H1 (cell line): Measurements from ENCODE around the gene SPEM3. TPM values are rescaled to one million over a fixed set of nuclear protein-coding genes. Genes with fewer than 3 reads are reported as not detected.

Experiments
- CTCF ChIA-PET: fragments of 300-600 bp; sonication (Branson Sonifier 250); formaldehyde crosslinking; loops from one replicate; lab custom pipeline; 2021; ENCODE audit not compliant: partially characterized antibody; lab: Charles Lee
- POLR2A ChIA-PET: fragments of 300-600 bp; sonication (Branson Sonifier 250); formaldehyde crosslinking; loops from one replicate; lab custom pipeline; 2021; ENCODE audit warnings: inconsistent platforms; ENCODE audit not compliant: partially characterized antibody; lab: Charles Lee
- DNase-seq, 2 experiments: peaks; one replicate each; pipeline versions ENCODE4 v3.0.0 to v3.0.0-alpha.2; 2010 to 2022; ENCODE audit warnings: low spot score in 2 of 2, low read depth in 1 of 2, mixed read lengths in 1 of 2
- FAIRE-seq: peaks from 2 replicates; lab custom pipeline; 2011; peaks lifted over from hg19 to GRCh38; lab: Jason Lieb, UNC
- H2AFZ ChIP-seq: 2 replicates; pipeline ENCODE4 v1.8.1; 2012; ENCODE audit warnings: low read length, inconsistent platforms
- H2AK5ac ChIP-seq: 2 replicates; pipeline ENCODE4 v1.6.1; 2013; ENCODE audit warnings: low read depth, low read length
- H2BK120ac ChIP-seq: replicated peaks from 2 replicates; pipeline ENCODE3; 2013; ENCODE audit warnings: low read depth, low read length, inconsistent platforms
- H2BK12ac ChIP-seq: 2 replicates; pipeline ENCODE4 v1.6.1; 2013; ENCODE audit warnings: low read depth, low read length
- H2BK15ac ChIP-seq: 2 replicates; pipeline ENCODE4 v1.6.1; 2013; ENCODE audit warnings: low read length
- H2BK20ac ChIP-seq: 2 replicates; pipeline ENCODE4 v1.6.1; 2013; ENCODE audit warnings: low read length
- H2BK5ac ChIP-seq: 2 replicates; pipeline ENCODE4 v1.6.1; 2013; ENCODE audit warnings: low read depth, low read length
- H3K14ac ChIP-seq: 2 replicates; pipeline ENCODE4 v1.6.1; 2013; ENCODE audit warnings: inconsistent platforms; ENCODE audit not compliant: insufficient read length
- H3K18ac ChIP-seq: 2 replicates; pipeline ENCODE4 v1.6.1; 2013; ENCODE audit warnings: low read length; ENCODE audit errors: extremely low read depth
- H3K23ac ChIP-seq: 2 replicates; pipeline ENCODE4 v1.6.1; 2013; ENCODE audit warnings: inconsistent platforms; ENCODE audit not compliant: insufficient read length
- H3K23me2 ChIP-seq: 2 replicates; pipeline ENCODE4 v1.6.1; 2013; ENCODE audit warnings: low read depth, low read length
- H3K27ac ChIP-seq: 2 replicates; pipeline ENCODE4 v1.6.1; 2011; ENCODE audit warnings: low read depth, low read length, inconsistent platforms
- H3K27me3 ChIP-seq, 4 experiments: replicated peaks in 1 of 4; 1 replicate in 1 of 4; 2 replicates in 3 of 4; pipeline versions ENCODE4 v1.6.1 to v1.8.1; 2011 to 2013; ENCODE audit warnings: low read length in 3 of 4, mild to moderate bottlenecking in 3 of 4, inconsistent platforms in 2 of 4, mixed read lengths in 2 of 4, moderate library complexity in 1 of 4; ENCODE audit not compliant: control insufficient read depth in 3 of 4, insufficient read depth in 3 of 4; ENCODE audit errors: extremely low read depth in 1 of 4
- H3K36me3 ChIP-seq, 4 experiments: 2 replicates each; pipeline versions ENCODE4 v1.6.1 to v1.8.1; 2011 to 2013; ENCODE audit warnings: mild to moderate bottlenecking in 4 of 4, low read length in 3 of 4, moderate library complexity in 2 of 4, control low read depth in 1 of 4, inconsistent platforms in 1 of 4; ENCODE audit not compliant: insufficient read depth in 4 of 4, control insufficient read depth in 2 of 4
- H3K4ac ChIP-seq: replicated peaks from 2 replicates; pipeline ENCODE3; 2013; ENCODE audit warnings: low read length, low read depth, mixed read lengths, inconsistent platforms; ENCODE audit not compliant: insufficient read length
- H3K4me1 ChIP-seq, 4 experiments: replicated peaks in 1 of 4; 1 replicate in 1 of 4; 2 replicates in 3 of 4; pipeline versions ENCODE4 v1.6.1 to v1.8.1; 2011 to 2013; ENCODE audit warnings: low read length in 3 of 4, inconsistent platforms in 2 of 4, mixed read lengths in 1 of 4; ENCODE audit not compliant: insufficient read depth in 4 of 4, control insufficient read depth in 3 of 4
- H3K4me2 ChIP-seq, 2 experiments: 2 replicates each; pipeline versions ENCODE4 v1.6.1 to v1.8.1; 2011 to 2013; ENCODE audit warnings: low read depth in 2 of 2, low read length in 2 of 2, control low read depth in 1 of 2, inconsistent platforms in 1 of 2, mild to moderate bottlenecking in 1 of 2; ENCODE audit not compliant: insufficient read depth in 1 of 2
- H3K4me3 ChIP-seq, 4 experiments: fragments of 200-600, 300-600 bp in 1 of 4; sonication (generic), shearing (Covaris generic), sonication (Bioruptor Twin) in 1 of 4; 2 replicates each; pipeline versions ENCODE4 v1.5.1 to v1.8.1; 2011 to 2016; ENCODE audit warnings: low read length in 4 of 4, low read depth in 3 of 4, control low read depth in 2 of 4, inconsistent platforms in 2 of 4, mild to moderate bottlenecking in 2 of 4, mixed read lengths in 1 of 4, moderate library complexity in 1 of 4; ENCODE audit not compliant: insufficient read depth in 2 of 4; ENCODE audit errors: extremely low read depth in 1 of 4
- H3K56ac ChIP-seq: replicated peaks from 2 replicates; pipeline ENCODE3; 2013; ENCODE audit warnings: low read depth, mild to moderate bottlenecking, mixed read lengths, low read length, inconsistent platforms; ENCODE audit not compliant: insufficient read length
- H3K79me1 ChIP-seq: 2 replicates; pipeline ENCODE4 v1.6.1; 2013; ENCODE audit warnings: low read depth, low read length, control low read depth
- H3K79me2 ChIP-seq, 2 experiments: 2 replicates each; pipeline versions ENCODE4 v1.6.1 to v1.8.1; 2012 to 2013; ENCODE audit warnings: low read length in 2 of 2, mild to moderate bottlenecking in 2 of 2, inconsistent platforms in 1 of 2; ENCODE audit not compliant: insufficient read depth in 2 of 2, control insufficient read depth in 1 of 2
- H3K9ac ChIP-seq, 4 experiments: replicated peaks in 1 of 4; 1 replicate in 1 of 4; 2 replicates in 3 of 4; pipeline versions ENCODE4 v1.6.1 to v1.8.1; 2011 to 2013; ENCODE audit warnings: low read depth in 3 of 4, low read length in 3 of 4, control low read depth in 2 of 4, mild to moderate bottlenecking in 2 of 4, moderate library complexity in 2 of 4, inconsistent platforms in 1 of 4; ENCODE audit errors: extremely low read depth in 1 of 4
- H3K9me3 ChIP-seq, 2 experiments: 2 replicates each; pipeline versions ENCODE4 v1.6.1 to v1.8.1; 2012 to 2013; ENCODE audit warnings: mild to moderate bottlenecking in 2 of 2, moderate library complexity in 2 of 2, control low read depth in 1 of 2, inconsistent platforms in 1 of 2, low read depth in 1 of 2, low read length in 1 of 2, mixed read lengths in 1 of 2; ENCODE audit not compliant: insufficient read depth in 2 of 2
- H4K20me1 ChIP-seq, 2 experiments: replicated peaks in 1 of 2; 2 replicates each; pipeline versions ENCODE3 to v1.8.1; 2011 to 2013; ENCODE audit warnings: inconsistent platforms in 2 of 2, low read length in 2 of 2, mild to moderate bottlenecking in 1 of 2; ENCODE audit not compliant: insufficient read depth in 2 of 2, control insufficient read depth in 1 of 2
- H4K5ac ChIP-seq: 2 replicates; pipeline ENCODE4 v1.6.1; 2013; ENCODE audit warnings: low read length, low read depth, mixed read lengths, inconsistent platforms; ENCODE audit not compliant: insufficient read length
- H4K8ac ChIP-seq: 2 replicates; pipeline ENCODE4 v1.8.0; 2013; ENCODE audit warnings: mild to moderate bottlenecking, moderate library complexity, low read length, inconsistent platforms; ENCODE audit not compliant: insufficient read depth; ENCODE audit errors: extremely low read depth
- H4K91ac ChIP-seq: replicated peaks from 2 replicates; pipeline ENCODE3; 2013; ENCODE audit warnings: low read length, mixed read lengths, inconsistent platforms; ENCODE audit not compliant: insufficient read length
- BCL11A ChIP-seq, 2 experiments: IDR thresholded peaks; one replicate each; pipeline ENCODE4 v1.6.1; 2011; ENCODE audit warnings: low read depth in 2 of 2, low read length in 2 of 2, mild to moderate bottlenecking in 2 of 2
- EP300 ChIP-seq, 2 experiments: IDR thresholded peaks; 1 replicate in 1 of 2; 2 replicates in 1 of 2; pipeline ENCODE4 v1.6.1; 2011 to 2012; ENCODE audit warnings: low read depth in 2 of 2, low read length in 2 of 2, mild to moderate bottlenecking in 2 of 2, borderline replicate concordance in 1 of 2, inconsistent platforms in 1 of 2, moderate library complexity in 1 of 2
- EZH2 ChIP-seq: fragments of 200-600 bp; sonication (generic); IDR thresholded peaks from 2 replicates; pipeline ENCODE4 v1.7.1; 2012; ENCODE audit warnings: low read depth, mild to moderate bottlenecking, moderate library complexity, low read length, inconsistent platforms; ENCODE audit not compliant: severe bottlenecking
- HDAC6 ChIP-seq: IDR thresholded peaks from one replicate; pipeline ENCODE4 v1.7.1; 2012; ENCODE audit warnings: low read depth, mild to moderate bottlenecking, inconsistent platforms, low read length, moderate library complexity
- POU5F1 ChIP-seq: IDR thresholded peaks from 2 replicates; pipeline ENCODE4 v1.6.1; 2011; ENCODE audit warnings: low read depth, mild to moderate bottlenecking, low read length, moderate library complexity
- SIX5 ChIP-seq: IDR thresholded peaks from 2 replicates; pipeline ENCODE4 v1.6.1; 2011; ENCODE audit warnings: mild to moderate bottlenecking, low read depth, low read length
- SP2 ChIP-seq: IDR thresholded peaks from 2 replicates; pipeline ENCODE4 v1.6.1; 2012; ENCODE audit warnings: mild to moderate bottlenecking, low read length, inconsistent platforms
- TAF7 ChIP-seq: optimal IDR thresholded peaks from 2 replicates; pipeline ENCODE3; 2011; ENCODE audit warnings: low read depth, mild to moderate bottlenecking, inconsistent platforms, low read length, moderate library complexity, borderline replicate concordance
- TBP ChIP-seq: IDR thresholded peaks from 2 replicates; pipeline ENCODE4 v1.6.1; 2011; ENCODE audit warnings: low read depth, low read length, improper control_type of control experiment
- WGBS, 2 experiments: shearing (Covaris generic) in 1 of 2; methylation state at CpG; one replicate each; pipeline versions ENCODE4 v1.1.6 to v1.1.7; 2013 to 2015; ENCODE audit warnings: low lambda C conversion rate in 2 of 2, mixed read lengths in 2 of 2, inconsistent platforms in 1 of 2, low coverage in 1 of 2, missing lambda C conversion rate in 1 of 2; ENCODE audit not compliant: insufficient replicate concordance in 2 of 2, insufficient coverage in 1 of 2, insufficient read length in 1 of 2; ENCODE audit errors: extremely low coverage in 1 of 2, missing lambda C conversion rate in 1 of 2; 5-methylcytosine and 5-hydroxymethylcytosine counted together
- polyA plus RNA-seq, 7 experiments: library from polyadenylated mRNA; depleted of rRNA in 3 of 7; stranded (reverse) in 5 of 7; unstranded in 2 of 7; fragments of >200 nt in 5 of 7; fragments of 200-250 nt in 2 of 7; gene quantifications; 1 replicate in 5 of 7; 2 replicates in 1 of 7; 4 replicates in 1 of 7; pipeline versions ENCODE4 v1.2.1 to v1.2.3, GENCODE V29; 2011 to 2013; ENCODE audit warnings: missing spikeins in 2 of 7, mixed read lengths in 2 of 7
- total RNA-seq: library from RNA; stranded (reverse); fragmentation: NEBNext Ultra II Directional; extraction: Animal tissue kit (Norgen Biotek cat#: 25700); gene quantifications from 2 replicates; pipeline ENCODE4 v1.2.1, GENCODE V29; 2021
- TF ChIP-seq, protein P1 (sequence below): IDR thresholded peaks from 2 replicates; pipeline ENCODE4 v1.6.1; 2011; ENCODE audit warnings: low read depth, mild to moderate bottlenecking, low read length; ENCODE audit not compliant: insufficient read depth

SPEM3 gene
- total and polyA plus RNA-seq, 2 of the 8 experiments (the other 6 are each of a cell fraction or from before 2014, with no cell fraction given) = 0.02 TPM; not detected in 1

DNA sequence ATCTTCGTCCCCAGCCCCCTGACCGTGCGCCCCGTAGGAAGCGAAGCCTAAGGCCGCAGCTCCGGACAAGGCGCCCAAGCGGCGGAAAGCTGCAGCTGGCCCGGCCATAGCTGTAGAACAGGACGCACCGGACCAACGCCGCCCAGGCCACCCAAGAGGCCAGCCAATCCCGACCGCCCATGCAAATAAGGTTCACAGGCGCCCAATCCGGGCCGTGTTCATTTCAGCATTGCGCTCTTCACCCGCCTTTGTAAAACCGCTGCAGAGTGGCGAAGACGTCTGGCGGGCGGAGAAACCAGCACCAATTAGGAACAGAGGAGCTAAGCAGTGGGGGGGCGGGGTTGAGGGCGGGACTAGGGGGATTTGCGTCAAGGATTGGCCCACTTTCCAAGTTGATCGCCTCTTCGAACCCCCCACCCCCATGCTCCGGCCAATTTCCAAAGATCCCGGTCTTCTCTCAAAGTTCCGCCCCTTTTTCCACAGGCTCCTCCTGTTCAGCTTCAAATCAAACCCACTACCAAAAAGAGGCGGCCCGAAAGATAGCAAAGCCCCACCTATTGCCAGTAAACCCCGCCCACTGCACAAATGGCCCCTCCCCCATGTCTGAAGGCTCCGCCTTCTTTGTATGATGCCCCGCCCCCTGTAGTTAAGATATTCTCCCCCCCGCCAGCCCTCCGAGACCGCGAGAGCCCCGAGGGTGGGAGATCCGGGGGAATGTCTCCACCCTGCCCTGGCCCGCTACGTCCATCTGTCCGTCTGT is 24.5 kb upstream of the SPEM3 start, which contains the start of gene TMEM256:
TSS of gene TMEM256 (minus strand) at position 121 of the 760 bp plus-strand sequence. CDS start at position 108, 13 bp downstream.
- Histone ChIP-seq H3K56ac (peak within 1 kb of the TSS; percentile 91), H4K20me1 (peaks cover 0 to 8% of the 10 kb centered on the region in 2 experiments), H3K4me2 (peak within 1 kb of the TSS; percentile 90 to 97), H3K79me1 (peaks cover 5% of the 10 kb centered on the region), H4K91ac (no peak within 1 kb of the TSS), H3K9me3 (no peaks in the 10 kb centered on the region), H3K23ac (no peak within 1 kb of the TSS), H3K14ac (peak within 1 kb of the TSS; percentile 21), H2BK12ac (no peak within 1 kb of the TSS), H2BK15ac (no peak within 1 kb of the TSS), H3K4me1 (peaks cover 0 to 15% (median 11%) of the 10 kb centered on the region in 4 experiments; a peak in 5 of 7 replicates), H3K9ac (peak within 1 kb of the TSS; percentile 34 to 61 (median 47)), H4K8ac (no peak within 1 kb of the TSS; the same call in 1 of the 2 replicates), H3K27ac (peak within 1 kb of the TSS; percentile 81; the same call in 1 of the 2 replicates), H3K18ac (peak within 1 kb of the TSS; percentile 96), H2BK120ac (no peak within 1 kb of the TSS), H3K27me3 (no peaks in the 10 kb centered on the region; a peak in 1 of 7 replicates), H3K23me2 (peaks cover 15% of the 10 kb centered on the region; the same call in 1 of the 2 replicates), H2AK5ac (peak within 1 kb of the TSS; percentile 75; the same call in 1 of the 2 replicates), H3K36me3 (peaks cover 0 to 10% (median 4%) of the 10 kb centered on the region in 4 experiments; a peak in 5 of 8 replicates), H3K4ac (peak within 1 kb of the TSS; percentile 5), H3K4me3 (peak within 1 kb of the TSS; percentile 72 to 94 (median 81)), H2BK5ac (peak within 1 kb of the TSS; percentile 76), H2BK20ac (no peak within 1 kb of the TSS), H3K79me2 (peaks cover 0 to 8% of the 10 kb centered on the region in 2 experiments; a peak in 1 of 4 replicates), H4K5ac (peak within 1 kb of the TSS; percentile 79), H2AFZ (no peak within 1 kb of the TSS)
- 2% methylated on average over 40 of the region's 49 CpGs; no CpG with 5 or more reads in 1 of the 2 experiments for WGBS, 2 experiments
- ChIA-PET POLR2A (interaction anchor here (0.7 to 8.2 kb wide), 25 partner anchors 10 to 190 kb away, joined by 3 to 66 read pairs (median 4); partner anchors contain the start of genes ACAP1, CHRNB1, FGF11 and KCTD11), CTCF (interaction anchor here (0.8 to 3.5 kb wide), 10 partner anchors 9 to 157 kb away, joined by 3 to 26 read pairs (median 5); partner anchors contain the start of genes TMEM102, TMEM95 and TNK1)
- FAIRE-seq = peak; percentile 95
- DNase-seq = peak; percentile 96 to 99
- peak; percentile 93 for TF ChIP-seq TBP
- TF ChIP-seq TAF7 = peak; percentile 53
- TF ChIP-seq SIX5 = no peak
- TF ChIP-seq EZH2 = no peak
- TF ChIP-seq, protein P1, sequence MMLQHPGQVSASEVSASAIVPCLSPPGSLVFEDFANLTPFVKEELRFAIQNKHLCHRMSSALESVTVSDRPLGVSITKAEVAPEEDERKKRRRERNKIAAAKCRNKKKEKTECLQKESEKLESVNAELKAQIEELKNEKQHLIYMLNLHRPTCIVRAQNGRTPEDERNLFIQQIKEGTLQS = no peak
- TF ChIP-seq BCL11A (IDR thresholded peaks at IDR 0.05; ENCODE audit: low read depth in 2 of 2, low read length in 2 of 2) = no peak
- no peak for TF ChIP-seq EP300 (IDR thresholded peaks at IDR 0.05; ENCODE audit: borderline replicate concordance in 1 of 2, low read depth in 2 of 2, low read length in 2 of 2)
- TF ChIP-seq POU5F1 = no peak
- TF ChIP-seq SP2 = peak; percentile 27; the same call in 1 of the 2 replicates
- no peak for TF ChIP-seq HDAC6
